ENCODE measurements around the gene ATP8A1.
"Not testable (repeated sequence)": the region's sequence is repeated elsewhere in the genome, so short reads cannot be mapped to it uniquely, and the experiment has no call there.

The ATP8A1 gene

GRCh38 chr4:42492962-42493361 is 163.9 kb downstream of the ATP8A1 start:
- no peak for DNase-seq

GRCh38 chr4:42490015-42490414 is 166.9 kb downstream of the ATP8A1 start:
- DNase-seq: no peak

GRCh38 chr4:42489095-42489494 is 167.8 kb downstream of the ATP8A1 start:
- DNase-seq: no peak

- no peak for DNase-seq
Observed at GRCh38 chr4:42488554-42488953, 168.4 kb downstream of the ATP8A1 start.

- peak; percentile 26 for DNase-seq
Observed at GRCh38 chr4:42488114-42488513, 168.8 kb downstream of the ATP8A1 start.

- no peak for DNase-seq
Observed at GRCh38 chr4:42487230-42487629, 169.7 kb downstream of the ATP8A1 start.

GRCh38 chr4:42486156-42486555 is 170.7 kb downstream of the ATP8A1 start:
- DNase-seq: not testable (repeated sequence)

- DNase-seq: no peak
Observed at GRCh38 chr4:42484630-42485029, 172.3 kb downstream of the ATP8A1 start.

- DNase-seq: no peak
Observed at GRCh38 chr4:42483426-42484379, 173.2 kb downstream of the ATP8A1 start.

- DNase-seq: no peak
Observed at GRCh38 chr4:42482516-42483327, 174.2 kb downstream of the ATP8A1 start.

GRCh38 chr4:42480717-42481116 is 176.2 kb downstream of the ATP8A1 start:
- DNase-seq: no peak

GRCh38 chr4:42480281-42480680 is 176.6 kb downstream of the ATP8A1 start:
- DNase-seq: no peak

- DNase-seq: no peak
Observed at GRCh38 chr4:42478946-42479345, 178.0 kb downstream of the ATP8A1 start.

GRCh38 chr4:42478509-42478908 is 178.4 kb downstream of the ATP8A1 start:
- DNase-seq: no peak

- no peak for DNase-seq
Observed at GRCh38 chr4:42474406-42474805, 182.5 kb downstream of the ATP8A1 start.

- DNase-seq: no peak
Observed at GRCh38 chr4:42473071-42473684, 183.7 kb downstream of the ATP8A1 start.

GRCh38 chr4:42471896-42472295 is 185.0 kb downstream of the ATP8A1 start:
- no peak for DNase-seq

- no peak for DNase-seq
Observed at GRCh38 chr4:42470023-42470422, 186.9 kb downstream of the ATP8A1 start.

GRCh38 chr4:42467777-42468176 is 189.1 kb downstream of the ATP8A1 start:
- DNase-seq: not testable (repeated sequence)

- no peak for DNase-seq
Observed at GRCh38 chr4:42466273-42466844, 190.5 kb downstream of the ATP8A1 start.

- DNase-seq: no peak
Observed at GRCh38 chr4:42464550-42465094, 192.3 kb downstream of the ATP8A1 start.

GRCh38 chr4:42461216-42461615 is 195.7 kb downstream of the ATP8A1 start:
- not testable (repeated sequence) for DNase-seq

- DNase-seq: no peak
Observed at GRCh38 chr4:42460043-42460442, 196.9 kb downstream of the ATP8A1 start.

All from hematopoietic multipotent progenitor cell treated with erythropoietin and hydrocortisone succinate and interleukin-3 and kit ligand, for 4 days (in vitro differentiated cells).